ENCODE measurements around the gene SLMAP. TPM values are rescaled to one million over a fixed set of nuclear protein-coding genes. Genes with fewer than 3 reads are reported as not detected.

Gene SLMAP
- total and polyA plus RNA-seq, 10 donors: 7.8 to 77.3 (median 62.9) TPM

- no peaks in the 10 kb centered on the region for H3K9me3 ChIP-seq
- no peak overlapping the region for H3K4me3 ChIP-seq
- peaks cover 0 to 44% (median 7%) of the 10 kb centered on the region in 6 donors for H3K36me3 ChIP-seq
- intact Hi-C loops (cut with DNase I; ENCODE audit: low total_unique reads): no loop called here
- H3K27ac ChIP-seq: no peak overlapping the region
- no peak for DNase-seq
- WGBS, 5 donors: 72 to 97% (median 96%) methylated on average over 2 of the region's 2 CpGs
- no peaks in the 10 kb centered on the region for H3K4me1 ChIP-seq
- no peaks in the 10 kb centered on the region for H3K27me3 ChIP-seq (replicated peaks in 1 of 7)
- TF ChIP-seq POLR2AphosphoS5 (IDR thresholded peaks at IDR 0.05) (no peak), POLR2A (IDR thresholded peaks at IDR 0.05) (no peak), CTCF (IDR thresholded peaks at IDR 0.05 in 8 of 11, conservative IDR thresholded peaks at IDR 0.05 in 3 of 11) (no peak)
These were observed 134.8 kb downstream of the SLMAP start for GRCh38 chr3:57890874-57891273.

- no peaks in the 10 kb centered on the region for H3K9me3 ChIP-seq
- no peak overlapping the region for H3K27ac ChIP-seq
- H3K27me3 ChIP-seq (replicated peaks in 1 of 7): no peaks in the 10 kb centered on the region
- H3K36me3 ChIP-seq: peaks cover 0 to 51% (median 11%) of the 10 kb centered on the region in 6 donors
- H3K4me1 ChIP-seq: no peaks in the 10 kb centered on the region
- 97 to 100% (median 98%) methylated on average over 3 of the region's 3 CpGs for WGBS, 5 donors
- TF ChIP-seq CTCF (IDR thresholded peaks at IDR 0.05 in 8 of 11, conservative IDR thresholded peaks at IDR 0.05 in 3 of 11): no peak
- TF ChIP-seq POLR2A (IDR thresholded peaks at IDR 0.05): no peak
- no peak for TF ChIP-seq POLR2AphosphoS5 (IDR thresholded peaks at IDR 0.05)
- no peak overlapping the region for H3K4me3 ChIP-seq
- intact Hi-C loops (cut with DNase I; ENCODE audit: low total_unique reads): no loop called here
- no peak for DNase-seq
These were observed 136.3 kb downstream of the SLMAP start for GRCh38 chr3:57892423-57892822.

- TF ChIP-seq POLR2A (IDR thresholded peaks at IDR 0.05) (no peak), POLR2AphosphoS5 (IDR thresholded peaks at IDR 0.05) (no peak), CTCF (IDR thresholded peaks at IDR 0.05 in 8 of 11, conservative IDR thresholded peaks at IDR 0.05 in 3 of 11) (no peak)
- no peaks in the 10 kb centered on the region for H3K4me1 ChIP-seq
- peaks cover 0 to 51% (median 10%) of the 10 kb centered on the region in 6 donors for H3K36me3 ChIP-seq
- H3K27ac ChIP-seq: no peak overlapping the region
- no peaks in the 10 kb centered on the region for H3K9me3 ChIP-seq
- intact Hi-C loops (cut with DNase I; ENCODE audit: low total_unique reads): no loop called here
- no peaks in the 10 kb centered on the region for H3K27me3 ChIP-seq (replicated peaks in 1 of 7)
- WGBS, 5 donors: 95 to 100% (median 97%) methylated on average over 1 of the region's 1 CpG
- no peak overlapping the region for H3K4me3 ChIP-seq
- no peak for DNase-seq
These were observed 137.0 kb downstream of the SLMAP start for GRCh38 chr3:57893156-57893555.

GRCh38 chr3:57893668-57894067, 137.6 kb downstream of the SLMAP start:
- intact Hi-C loops (cut with DNase I; ENCODE audit: low total_unique reads): no loop called here
- no peaks in the 10 kb centered on the region for H3K9me3 ChIP-seq
- 92 to 98% (median 94%) methylated on average over 3 of the region's 3 CpGs for WGBS, 5 donors
- H3K27ac ChIP-seq: no peak overlapping the region
- H3K27me3 ChIP-seq (replicated peaks in 1 of 7): no peaks in the 10 kb centered on the region
- peaks cover 0 to 51% (median 10%) of the 10 kb centered on the region in 6 donors for H3K36me3 ChIP-seq
- no peak for TF ChIP-seq POLR2AphosphoS5 (IDR thresholded peaks at IDR 0.05)
- TF ChIP-seq CTCF (IDR thresholded peaks at IDR 0.05 in 8 of 11, conservative IDR thresholded peaks at IDR 0.05 in 3 of 11): no peak
- no peak for TF ChIP-seq POLR2A (IDR thresholded peaks at IDR 0.05)
- no peaks in the 10 kb centered on the region for H3K4me1 ChIP-seq
- DNase-seq: no peak
- no peak overlapping the region for H3K4me3 ChIP-seq
